HEK293 (cell line): ENCODE data around the gene KLK6.

Experiments
- KLF7 ChIP-seq: fragments of 450-650 bp; formaldehyde crosslinking; IDR thresholded peaks from 2 replicates; pipeline ENCODE4 v1.5.1; 2016; ENCODE audit warnings: missing biosample characterization, missing genetic modification characterization, borderline replicate concordance
- ZBTB1 ChIP-seq: fragments of 450-650 bp; formaldehyde crosslinking; IDR thresholded peaks from 2 replicates; pipeline ENCODE4 v1.5.1; 2016; ENCODE audit warnings: missing biosample characterization, missing genetic modification characterization
- ZBTB17 ChIP-seq: fragments of 450-650 bp; formaldehyde crosslinking; IDR thresholded peaks from 2 replicates; pipeline ENCODE4 v1.5.1; 2016; ENCODE audit warnings: missing biosample characterization, missing genetic modification characterization
- ZNF10 ChIP-seq: fragments of 450-650 bp; formaldehyde crosslinking; IDR thresholded peaks from 2 replicates; pipeline ENCODE4 v1.5.1; 2017; ENCODE audit warnings: missing biosample characterization, missing genetic modification characterization
- ZNF311 ChIP-seq: fragments of 450-650 bp; formaldehyde crosslinking; IDR thresholded peaks from 2 replicates; pipeline ENCODE4 v1.5.1; 2017; ENCODE audit warnings: missing biosample characterization, missing genetic modification characterization, borderline replicate concordance
- TF ChIP-seq, protein P1 (sequence below): fragments of 450-650 bp; formaldehyde crosslinking; IDR thresholded peaks from 2 replicates; pipeline ENCODE4 v1.5.1; 2016; ENCODE audit warnings: missing biosample characterization, missing genetic modification characterization
- TF ChIP-seq, protein P2 (sequence below): fragments of 450-650 bp; formaldehyde crosslinking; IDR thresholded peaks from 2 replicates; pipeline ENCODE4 v1.5.1; 2016; ENCODE audit warnings: missing biosample characterization, missing genetic modification characterization

DNA sequence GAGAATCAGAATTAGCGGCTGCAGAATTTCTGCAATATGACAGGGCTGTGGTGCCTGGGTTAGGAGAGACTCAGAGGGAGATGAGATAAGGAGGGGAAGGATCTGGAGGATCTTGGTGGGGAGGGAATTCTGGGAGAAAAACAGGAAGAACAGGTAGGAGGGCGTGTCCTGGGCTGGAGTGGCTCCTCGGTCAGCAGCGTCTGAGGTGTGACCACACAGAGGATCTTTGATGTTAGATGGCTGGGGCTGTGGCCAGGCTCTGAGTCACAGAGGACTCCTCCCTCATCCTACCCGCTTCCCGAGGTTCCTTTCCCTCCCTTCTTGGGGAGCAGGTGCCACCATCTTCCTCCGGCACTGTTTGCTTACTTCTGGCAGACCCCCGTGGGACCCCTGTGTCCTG, 6.4 kb upstream of the KLK6 start:
- TF ChIP-seq, protein P1, sequence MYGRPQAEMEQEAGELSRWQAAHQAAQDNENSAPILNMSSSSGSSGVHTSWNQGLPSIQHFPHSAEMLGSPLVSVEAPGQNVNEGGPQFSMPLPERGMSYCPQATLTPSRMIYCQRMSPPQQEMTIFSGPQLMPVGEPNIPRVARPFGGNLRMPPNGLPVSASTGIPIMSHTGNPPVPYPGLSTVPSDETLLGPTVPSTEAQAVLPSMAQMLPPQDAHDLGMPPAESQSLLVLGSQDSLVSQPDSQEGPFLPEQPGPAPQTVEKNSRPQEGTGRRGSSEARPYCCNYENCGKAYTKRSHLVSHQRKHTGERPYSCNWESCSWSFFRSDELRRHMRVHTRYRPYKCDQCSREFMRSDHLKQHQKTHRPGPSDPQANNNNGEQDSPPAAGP (tag by site-specific recombination) = no peak
- TF ChIP-seq ZNF311 (tag by site-specific recombination) = no peak
- TF ChIP-seq KLF7 = no peak
- TF ChIP-seq, protein P2, sequence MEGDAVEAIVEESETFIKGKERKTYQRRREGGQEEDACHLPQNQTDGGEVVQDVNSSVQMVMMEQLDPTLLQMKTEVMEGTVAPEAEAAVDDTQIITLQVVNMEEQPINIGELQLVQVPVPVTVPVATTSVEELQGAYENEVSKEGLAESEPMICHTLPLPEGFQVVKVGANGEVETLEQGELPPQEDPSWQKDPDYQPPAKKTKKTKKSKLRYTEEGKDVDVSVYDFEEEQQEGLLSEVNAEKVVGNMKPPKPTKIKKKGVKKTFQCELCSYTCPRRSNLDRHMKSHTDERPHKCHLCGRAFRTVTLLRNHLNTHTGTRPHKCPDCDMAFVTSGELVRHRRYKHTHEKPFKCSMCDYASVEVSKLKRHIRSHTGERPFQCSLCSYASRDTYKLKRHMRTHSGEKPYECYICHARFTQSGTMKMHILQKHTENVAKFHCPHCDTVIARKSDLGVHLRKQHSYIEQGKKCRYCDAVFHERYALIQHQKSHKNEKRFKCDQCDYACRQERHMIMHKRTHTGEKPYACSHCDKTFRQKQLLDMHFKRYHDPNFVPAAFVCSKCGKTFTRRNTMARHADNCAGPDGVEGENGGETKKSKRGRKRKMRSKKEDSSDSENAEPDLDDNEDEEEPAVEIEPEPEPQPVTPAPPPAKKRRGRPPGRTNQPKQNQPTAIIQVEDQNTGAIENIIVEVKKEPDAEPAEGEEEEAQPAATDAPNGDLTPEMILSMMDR (tag by site-specific recombination) = no peak
- TF ChIP-seq ZNF10 (tag by site-specific recombination) = no peak
- no peak for TF ChIP-seq ZBTB17
- TF ChIP-seq ZBTB1 (tag by site-specific recombination) = no peak
